Panc1 (cell line): ENCODE results near the gene ZNF804B. TPM values are rescaled to one million over a fixed set of nuclear protein-coding genes. Genes with fewer than 3 reads are reported as not detected.

ENCODE experiments used
- ATAC-seq: fragments of 200-7000 bp; cut with Tn5 transposase; 2 replicates; pipeline ENCODE4 v1.9.1; 2020; ENCODE audit warnings: mild to moderate bottlenecking, moderate library complexity
- BruUV-seq: library from RNA; stranded (reverse); fragments of 400-500 nt; replicated peaks from 2 replicates; lab custom pipeline; 2021; lab: Mats Ljungman, UMichigan
- CTCF ChIA-PET: fragments of 300-600 bp; sonication (Branson Sonifier 250); formaldehyde crosslinking; loops from one replicate; lab custom pipeline; 2022; ENCODE audit warnings: antibody characterized with exemption; lab: Charles Lee
- POLR2A ChIA-PET: fragments of 300-600 bp; sonication (Branson Sonifier 250); formaldehyde crosslinking; loops from one replicate; lab custom pipeline; 2022; ENCODE audit warnings: antibody characterized with exemption; lab: Charles Lee
- DNase-seq: peaks from one replicate; pipeline ENCODE4 v3.0.0-alpha.2; 2010; ENCODE audit warnings: low read depth, low spot score
- H3K27ac ChIP-seq: 2 replicates; pipeline ENCODE4 v1.5.1; 2011; ENCODE audit warnings: mild to moderate bottlenecking, low read length, inconsistent platforms
- H3K27me3 ChIP-seq: fragments of 200-500 bp; sonication (Bioruptor generic); 2 replicates; pipeline ENCODE4 v1.6.0; 2014; ENCODE audit warnings: low read length, inconsistent platforms; ENCODE audit not compliant: control insufficient read depth, insufficient read depth
- H3K36me3 ChIP-seq: fragments of 200-500 bp; sonication (Bioruptor generic); 2 replicates; pipeline ENCODE4 v1.5.1; 2014; ENCODE audit warnings: inconsistent platforms, mild to moderate bottlenecking, low read length, moderate library complexity; ENCODE audit not compliant: control insufficient read depth, insufficient read depth
- H3K4me1 ChIP-seq: 2 replicates; pipeline ENCODE4 v1.5.1; 2011; ENCODE audit warnings: inconsistent platforms, mild to moderate bottlenecking, low read length, moderate library complexity; ENCODE audit not compliant: control insufficient read depth, insufficient read depth
- H3K4me3 ChIP-seq, 2 experiments: 2 replicates each; pipeline ENCODE4 v1.5.1; 2011 to 2012; ENCODE audit warnings: low read depth in 2 of 2, low read length in 2 of 2, mild to moderate bottlenecking in 2 of 2, inconsistent platforms in 1 of 2, moderate library complexity in 1 of 2
- H3K9me3 ChIP-seq: fragments of 200-500 bp; sonication (Bioruptor generic); 2 replicates; pipeline ENCODE4 v1.5.1; 2014; ENCODE audit warnings: low read depth, mild to moderate bottlenecking, inconsistent platforms, low read length, moderate library complexity; ENCODE audit not compliant: control insufficient read depth, insufficient read depth
- POLR2AphosphoS5 ChIP-seq: IDR thresholded peaks from 2 replicates; pipeline ENCODE4 v1.6.1; 2012; ENCODE audit warnings: mild to moderate bottlenecking, low read depth, low read length, moderate library complexity
- SIN3A ChIP-seq: IDR thresholded peaks from 2 replicates; pipeline ENCODE4 v1.6.1; 2012; ENCODE audit warnings: low read depth, mild to moderate bottlenecking, low read length, moderate library complexity, borderline replicate concordance; ENCODE audit not compliant: insufficient read depth
- TCF7L2 ChIP-seq: IDR thresholded peaks from 2 replicates; pipeline ENCODE4 v1.6.1; 2011; ENCODE audit warnings: mild to moderate bottlenecking, low read depth, low read length, inconsistent platforms
- in situ Hi-C: cut with HindIII; loops from 2 replicates; pipeline ENCODE4 v1.10.0; 2016; ENCODE audit warnings: low sequenced_read_pairs, low pct_unique_long_range_greater_than_20kb
- intact Hi-C: fragments of 100-400 bp; cut with micrococcal nuclease; formaldehyde crosslinking; loops from one replicate; pipeline ENCODE4 v1.10.0; 2022; ENCODE audit not compliant: unreplicated experiment
- total RNA-seq: library from RNA; stranded (reverse); gene quantifications from one replicate; pipeline ENCODE4 v1.2.1, GENCODE V29; 2021; ENCODE audit not compliant: unreplicated experiment
- TF ChIP-seq, protein P1 (sequence below): fragments of 450-650 bp; IDR thresholded peaks from 2 replicates; pipeline ENCODE4 v1.5.1; 2017; ENCODE audit warnings: mild to moderate bottlenecking
- TF ChIP-seq, protein P2 (sequence below), 2 experiments: IDR thresholded peaks; 2 replicates each; pipeline ENCODE4 v1.6.1; 2011 to 2012; ENCODE audit warnings: low read depth in 2 of 2, control low read depth in 1 of 2, low read length in 1 of 2, mild to moderate bottlenecking in 1 of 2, moderate library complexity in 1 of 2; ENCODE audit not compliant: insufficient read depth in 1 of 2

Gene ZNF804B
- total RNA-seq, 1 experiment from 2014 or later: not detected

DNA sequence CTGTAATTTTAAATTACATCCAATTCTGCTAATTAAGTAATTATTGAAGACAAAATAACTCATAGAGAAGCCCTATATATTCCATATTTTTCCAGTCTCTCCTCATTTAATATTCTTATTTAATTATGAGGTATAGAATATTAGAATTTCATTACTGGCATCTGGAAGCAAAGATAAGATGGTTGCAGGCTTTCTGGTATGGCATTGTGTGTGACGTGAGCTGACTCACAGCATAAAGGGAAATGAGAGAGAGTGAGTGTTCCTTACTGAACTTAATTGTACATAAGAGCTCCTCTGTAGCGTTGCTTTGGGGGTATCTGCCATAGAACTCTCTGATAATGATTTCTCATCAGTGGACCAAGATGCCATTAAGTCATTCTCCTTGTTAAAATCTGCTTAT, 163.4 kb downstream of the ZNF804B start:
- Histone ChIP-seq H3K4me3 (no peak overlapping the region), H3K9me3 (no peaks in the 10 kb centered on the region), H3K4me1 (no peaks in the 10 kb centered on the region), H3K27ac (no peak overlapping the region), H3K36me3 (no peaks in the 10 kb centered on the region), H3K27me3 (no peaks in the 10 kb centered on the region)
- ChIA-PET POLR2A (no interaction called here), CTCF (no interaction called here)
- ATAC-seq (no peak), DNase-seq (no peak)
- TF ChIP-seq POLR2AphosphoS5 (no peak), TCF7L2 (no peak), SIN3A (no peak)
- TF ChIP-seq, protein P1, sequence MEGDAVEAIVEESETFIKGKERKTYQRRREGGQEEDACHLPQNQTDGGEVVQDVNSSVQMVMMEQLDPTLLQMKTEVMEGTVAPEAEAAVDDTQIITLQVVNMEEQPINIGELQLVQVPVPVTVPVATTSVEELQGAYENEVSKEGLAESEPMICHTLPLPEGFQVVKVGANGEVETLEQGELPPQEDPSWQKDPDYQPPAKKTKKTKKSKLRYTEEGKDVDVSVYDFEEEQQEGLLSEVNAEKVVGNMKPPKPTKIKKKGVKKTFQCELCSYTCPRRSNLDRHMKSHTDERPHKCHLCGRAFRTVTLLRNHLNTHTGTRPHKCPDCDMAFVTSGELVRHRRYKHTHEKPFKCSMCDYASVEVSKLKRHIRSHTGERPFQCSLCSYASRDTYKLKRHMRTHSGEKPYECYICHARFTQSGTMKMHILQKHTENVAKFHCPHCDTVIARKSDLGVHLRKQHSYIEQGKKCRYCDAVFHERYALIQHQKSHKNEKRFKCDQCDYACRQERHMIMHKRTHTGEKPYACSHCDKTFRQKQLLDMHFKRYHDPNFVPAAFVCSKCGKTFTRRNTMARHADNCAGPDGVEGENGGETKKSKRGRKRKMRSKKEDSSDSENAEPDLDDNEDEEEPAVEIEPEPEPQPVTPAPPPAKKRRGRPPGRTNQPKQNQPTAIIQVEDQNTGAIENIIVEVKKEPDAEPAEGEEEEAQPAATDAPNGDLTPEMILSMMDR: no peak
- TF ChIP-seq, protein P2, sequence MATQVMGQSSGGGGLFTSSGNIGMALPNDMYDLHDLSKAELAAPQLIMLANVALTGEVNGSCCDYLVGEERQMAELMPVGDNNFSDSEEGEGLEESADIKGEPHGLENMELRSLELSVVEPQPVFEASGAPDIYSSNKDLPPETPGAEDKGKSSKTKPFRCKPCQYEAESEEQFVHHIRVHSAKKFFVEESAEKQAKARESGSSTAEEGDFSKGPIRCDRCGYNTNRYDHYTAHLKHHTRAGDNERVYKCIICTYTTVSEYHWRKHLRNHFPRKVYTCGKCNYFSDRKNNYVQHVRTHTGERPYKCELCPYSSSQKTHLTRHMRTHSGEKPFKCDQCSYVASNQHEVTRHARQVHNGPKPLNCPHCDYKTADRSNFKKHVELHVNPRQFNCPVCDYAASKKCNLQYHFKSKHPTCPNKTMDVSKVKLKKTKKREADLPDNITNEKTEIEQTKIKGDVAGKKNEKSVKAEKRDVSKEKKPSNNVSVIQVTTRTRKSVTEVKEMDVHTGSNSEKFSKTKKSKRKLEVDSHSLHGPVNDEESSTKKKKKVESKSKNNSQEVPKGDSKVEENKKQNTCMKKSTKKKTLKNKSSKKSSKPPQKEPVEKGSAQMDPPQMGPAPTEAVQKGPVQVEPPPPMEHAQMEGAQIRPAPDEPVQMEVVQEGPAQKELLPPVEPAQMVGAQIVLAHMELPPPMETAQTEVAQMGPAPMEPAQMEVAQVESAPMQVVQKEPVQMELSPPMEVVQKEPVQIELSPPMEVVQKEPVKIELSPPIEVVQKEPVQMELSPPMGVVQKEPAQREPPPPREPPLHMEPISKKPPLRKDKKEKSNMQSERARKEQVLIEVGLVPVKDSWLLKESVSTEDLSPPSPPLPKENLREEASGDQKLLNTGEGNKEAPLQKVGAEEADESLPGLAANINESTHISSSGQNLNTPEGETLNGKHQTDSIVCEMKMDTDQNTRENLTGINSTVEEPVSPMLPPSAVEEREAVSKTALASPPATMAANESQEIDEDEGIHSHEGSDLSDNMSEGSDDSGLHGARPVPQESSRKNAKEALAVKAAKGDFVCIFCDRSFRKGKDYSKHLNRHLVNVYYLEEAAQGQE (IDR thresholded peaks at IDR 0.05; ENCODE audit: insufficient read depth in 1 of 2, low read depth in 2 of 2, low read length in 1 of 2): no peak
- intact Hi-C loops: no loop called here
- BruUV-seq: no TSS peak
- in situ Hi-C loops: no loop called here

DNA sequence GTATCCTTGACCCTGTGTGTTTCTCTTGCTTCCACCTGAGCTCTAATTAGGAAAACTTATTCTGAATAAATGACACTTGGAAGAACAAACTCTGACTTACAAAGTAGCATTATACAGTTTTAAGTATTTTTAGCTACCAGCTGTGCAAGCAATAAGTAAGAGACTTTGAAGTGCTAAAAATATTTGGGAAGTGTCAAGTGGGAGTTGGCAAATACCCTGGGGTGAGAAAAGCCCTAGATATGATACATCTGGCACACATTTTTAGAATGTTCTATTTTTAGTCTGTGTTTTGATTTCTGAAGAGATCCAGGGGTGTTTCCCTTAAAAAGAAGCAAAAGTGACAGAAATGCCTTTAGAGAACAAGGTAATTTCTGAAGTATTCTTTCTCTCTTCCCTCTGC, 168.8 kb downstream of the ZNF804B start:
- intact Hi-C loops: no loop called here
- POLR2A ChIA-PET: no interaction called here
- no TSS peak for BruUV-seq
- no peak for ATAC-seq
- no peak overlapping the region for H3K27ac ChIP-seq
- H3K9me3 ChIP-seq: no peaks in the 10 kb centered on the region
- no peak overlapping the region for H3K4me3 ChIP-seq
- H3K36me3 ChIP-seq: no peaks in the 10 kb centered on the region
- DNase-seq: no peak
- in situ Hi-C loops: no loop called here
- H3K4me1 ChIP-seq: no peaks in the 10 kb centered on the region
- no peaks in the 10 kb centered on the region for H3K27me3 ChIP-seq
- TF ChIP-seq, protein P1: no peak
- no peak for TF ChIP-seq SIN3A
- no peak for TF ChIP-seq TCF7L2
- TF ChIP-seq POLR2AphosphoS5: no peak
- TF ChIP-seq, protein P2 (IDR thresholded peaks at IDR 0.05; ENCODE audit: insufficient read depth in 1 of 2, low read depth in 2 of 2, low read length in 1 of 2): no peak
- CTCF ChIA-PET: no interaction called here
